K562 (cell line): ENCODE data around the gene MMRN2. TPM values are rescaled to one million over a fixed set of nuclear protein-coding genes. Genes with fewer than 3 reads are reported as not detected.

Experiments used
- ATAC-seq: fragments of 200-7000 bp; cut with Tn5 transposase; 3 replicates; pipeline ENCODE4 v1.9.1; 2020; ENCODE audit warnings: moderate library complexity
- BruUV-seq: library from RNA; stranded (reverse); fragments of 400-500 nt; replicated peaks from 2 replicates; lab custom pipeline; 2021; lab: Mats Ljungman, UMichigan
- CTCF ChIA-PET: fragments of 300-600 bp; formaldehyde crosslinking; extraction: SDS; loops from one replicate; lab custom pipeline; 2021; ENCODE audit warnings: low intra/inter-chr PET ratio; lab: Yijun Ruan, JAX
- POLR2A ChIA-PET: fragments of 300-600, 350-650 bp; sonication (Branson Sonifier 250); formaldehyde crosslinking; extraction: SDS; loops from one replicate; lab custom pipeline; 2021; ENCODE audit warnings: antibody characterized with exemption, inconsistent platforms; lab: Yijun Ruan, JAX
- DNase-seq, 4 experiments: peaks; one replicate each; pipeline versions ENCODE4 v3.0.0 to v3.0.0-alpha.2; 2011 to 2018; ENCODE audit warnings: low spot score in 3 of 4, mixed read lengths in 3 of 4; ENCODE audit errors: extremely low read depth in 1 of 4
- FAIRE-seq: peaks from 2 replicates; lab custom pipeline; 2011; peaks lifted over from hg19 to GRCh38; lab: Jason Lieb, UNC
- H2AFZ ChIP-seq: 2 replicates; pipeline ENCODE4 v1.6.0; 2011; ENCODE audit warnings: low read depth, low read length, control low read depth, inconsistent platforms
- H3K27ac ChIP-seq: fragments of 200-600 bp; 3 replicates; pipeline ENCODE4 v1.8.0; 2011; ENCODE audit warnings: low read depth, mild to moderate bottlenecking, control low read depth, inconsistent platforms, low read length, moderate library complexity, mixed read lengths; ENCODE audit errors: extremely low read depth
- H3K27me3 ChIP-seq, 2 experiments: fragments of 300-600 bp in 1 of 2; 2 replicates in 1 of 2; 3 replicates in 1 of 2; pipeline versions ENCODE4 v1.6.0 to v1.8.0; 2011; ENCODE audit warnings: inconsistent platforms in 2 of 2, low read length in 2 of 2, mild to moderate bottlenecking in 1 of 2, mixed read lengths in 1 of 2, moderate library complexity in 1 of 2; ENCODE audit not compliant: control insufficient read depth in 2 of 2, insufficient read depth in 2 of 2
- H3K36me3 ChIP-seq: fragments of 300-600 bp; 3 replicates; pipeline ENCODE4 v1.8.0; 2011; ENCODE audit warnings: mild to moderate bottlenecking, low read length, inconsistent platforms; ENCODE audit not compliant: control insufficient read depth, insufficient read depth
- H3K4me1 ChIP-seq, 2 experiments: fragments of 200-600 bp in 1 of 2; replicated peaks in 1 of 2; 2 replicates in 1 of 2; 3 replicates in 1 of 2; pipeline versions ENCODE4 v1.5.1 to v1.8.0; 2011; ENCODE audit warnings: inconsistent platforms in 2 of 2, low read length in 2 of 2, mild to moderate bottlenecking in 1 of 2, mixed read lengths in 1 of 2, moderate library complexity in 1 of 2; ENCODE audit not compliant: control insufficient read depth in 2 of 2, insufficient read depth in 2 of 2
- H3K4me2 ChIP-seq: 2 replicates; pipeline ENCODE4 v1.6.1; 2011; ENCODE audit warnings: low read length, control low read depth, inconsistent platforms, mixed read lengths; ENCODE audit not compliant: insufficient read depth
- H3K4me3 ChIP-seq: fragments of 200-600 bp; sonication (generic), shearing (Covaris generic); 2 replicates; pipeline ENCODE4 v1.5.1; 2016; ENCODE audit warnings: control low read depth, inconsistent platforms
- H3K79me2 ChIP-seq: fragments of 200-600 bp; 3 replicates; pipeline ENCODE4 v1.8.0; 2011; ENCODE audit warnings: low read length, inconsistent platforms; ENCODE audit not compliant: control insufficient read depth, insufficient read depth
- H3K9ac ChIP-seq, 2 experiments: 2 replicates each; pipeline versions ENCODE4 v1.6.0 to v1.6.1; 2011; ENCODE audit warnings: low read depth in 2 of 2, low read length in 2 of 2, control low read depth in 1 of 2, inconsistent platforms in 1 of 2, mild to moderate bottlenecking in 1 of 2, mixed read lengths in 1 of 2; ENCODE audit not compliant: insufficient read depth in 1 of 2
- H3K9me1 ChIP-seq: one replicate; pipeline ENCODE4 v1.6.0; 2011; ENCODE audit warnings: inconsistent platforms, mild to moderate bottlenecking, low read length, moderate library complexity; ENCODE audit not compliant: control insufficient read depth, insufficient read depth
- H3K9me3 ChIP-seq: replicated peaks from 2 replicates; pipeline ENCODE4 v1.5.1; 2011; ENCODE audit warnings: low read depth, low read length, inconsistent platforms; ENCODE audit not compliant: control insufficient read depth, insufficient read depth
- H4K20me1 ChIP-seq: replicated peaks from 2 replicates; pipeline ENCODE4 v1.6.1; 2011; ENCODE audit warnings: low read length, inconsistent platforms, mixed read lengths; ENCODE audit not compliant: control insufficient read depth, insufficient read depth
- NFRKB ChIP-seq: fragments of 450-650 bp; IDR thresholded peaks from 2 replicates; pipeline ENCODE4 v1.6.1; 2016; ENCODE audit warnings: low read depth
- WGBS: fragments of 100-300 bp; shearing (Covaris generic); methylation state at CpG from one replicate; pipeline ENCODE4 v1.1.6; 2016; ENCODE audit warnings: low coverage, mixed read lengths; ENCODE audit not compliant: insufficient coverage; ENCODE audit errors: missing lambda C conversion rate; 5-methylcytosine and 5-hydroxymethylcytosine counted together
- in situ Hi-C: fragments of 300-500 bp; cut with MboI; formaldehyde crosslinking; loops from 4 replicates; pipeline ENCODE4 v1.15.0; 2018; ENCODE audit warnings: inconsistent platforms, mixed read lengths
- intact Hi-C: fragments of 100-400 bp; cut with micrococcal nuclease; formaldehyde crosslinking; loops from 2 replicates; pipeline ENCODE4 v1.14.2; 2022
- polyA plus RNA-seq, 8 experiments: library from polyadenylated mRNA; depleted of rRNA in 4 of 8; stranded (reverse) in 5 of 8; unstranded in 3 of 8; fragments of >200 nt; fragmentation: Nextera tagmentation in 2 of 8; fragmentation: Illumina TruSeq in 1 of 8; extraction: Ambion mirVana in 2 of 8; extraction: Trizol in 1 of 8; gene quantifications; 2 replicates each; pipeline versions ENCODE4 v1.2.1 to v1.2.3, GENCODE V29; 2011 to 2014; ENCODE audit warnings: inconsistent platforms in 1 of 8, missing spikeins in 1 of 8
- total RNA-seq, 7 experiments: library from RNA; depleted of rRNA in 6 of 7; stranded (reverse); fragments of >200 nt in 6 of 7; fragmentation: Illumina TruSeq in 2 of 7; extraction: Trizol in 2 of 7; gene quantifications; 2 replicates each; pipeline versions ENCODE4 v1.2.1 to v1.2.3, GENCODE V29; 2011 to 2021; ENCODE audit warnings: low replicate concordance in 1 of 7
- TF ChIP-seq, protein P1 (sequence below): sonication (generic); formaldehyde crosslinking; IDR thresholded peaks from 2 replicates; pipeline ENCODE4 v1.8.0; 2023; ENCODE audit warnings: missing genetic modification reagents, mild to moderate bottlenecking, borderline replicate concordance

Gene MMRN2
- total and polyA plus RNA-seq, 9 of the 15 experiments (the other 6 are each of a cell fraction or from before 2014, with no cell fraction given), result 0.07 to 2.0 (median 1.2) TPM

DNA sequence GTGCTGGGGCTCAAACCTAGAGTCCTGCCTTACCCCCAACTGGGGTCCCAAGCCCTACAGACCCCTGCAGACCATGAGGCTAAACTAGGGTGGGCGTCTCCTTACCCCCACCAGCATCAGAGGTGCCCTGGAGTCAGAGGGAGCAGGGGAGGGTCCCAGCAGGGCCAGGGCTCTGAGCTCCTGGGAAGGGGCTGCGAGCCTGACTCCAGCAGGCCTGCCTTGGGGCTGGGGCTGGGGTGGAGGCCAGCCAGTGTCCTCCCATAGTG lies 2.3 kb upstream of the MMRN2 start:
- in situ Hi-C loops (no loop called here), intact Hi-C loops (loop anchor here (1.0 kb wide), 2 partner anchors 20 to 271 kb away; no protein-coding TSS in a partner anchor)
- ATAC-seq, result no peak
- Histone ChIP-seq H3K9ac (peak overlapping the region; percentile 79 to 90), H3K27ac (peak overlapping the region; percentile 91), H3K9me3 (no peaks in the 10 kb centered on the region), H3K4me3 (peak overlapping the region; percentile 49), H3K9me1 (no peaks in the 10 kb centered on the region), H3K27me3 (no peaks in the 10 kb centered on the region), H2AFZ (peak overlapping the region; percentile 83), H4K20me1 (no peaks in the 10 kb centered on the region), H3K4me1 (peaks cover 58 to 88% of the 10 kb centered on the region in 2 experiments), H3K36me3 (peaks cover 4% of the 10 kb centered on the region; the same call in 2 of the 3 replicates), H3K79me2 (peaks cover 17% of the 10 kb centered on the region; the same call in 2 of the 3 replicates), H3K4me2 (peak overlapping the region; percentile 83)
- ChIA-PET CTCF (interaction anchor here (0.7 to 4.5 kb wide), 2 partner anchors 20 to 266 kb away, joined by 4 to 28 read pairs; no protein-coding TSS in a partner anchor), POLR2A (interaction anchor here (0.6 kb wide), 1 partner anchor 221 kb away, joined by 3 read pairs; no protein-coding TSS in a partner anchor)
- WGBS, result 20% methylated on average over 2 of the region's 2 CpGs
- TF ChIP-seq NFRKB, result 0 out of 2 replicates have a peak, but pooled peaks have one; percentile 54
- TF ChIP-seq, protein P1, sequence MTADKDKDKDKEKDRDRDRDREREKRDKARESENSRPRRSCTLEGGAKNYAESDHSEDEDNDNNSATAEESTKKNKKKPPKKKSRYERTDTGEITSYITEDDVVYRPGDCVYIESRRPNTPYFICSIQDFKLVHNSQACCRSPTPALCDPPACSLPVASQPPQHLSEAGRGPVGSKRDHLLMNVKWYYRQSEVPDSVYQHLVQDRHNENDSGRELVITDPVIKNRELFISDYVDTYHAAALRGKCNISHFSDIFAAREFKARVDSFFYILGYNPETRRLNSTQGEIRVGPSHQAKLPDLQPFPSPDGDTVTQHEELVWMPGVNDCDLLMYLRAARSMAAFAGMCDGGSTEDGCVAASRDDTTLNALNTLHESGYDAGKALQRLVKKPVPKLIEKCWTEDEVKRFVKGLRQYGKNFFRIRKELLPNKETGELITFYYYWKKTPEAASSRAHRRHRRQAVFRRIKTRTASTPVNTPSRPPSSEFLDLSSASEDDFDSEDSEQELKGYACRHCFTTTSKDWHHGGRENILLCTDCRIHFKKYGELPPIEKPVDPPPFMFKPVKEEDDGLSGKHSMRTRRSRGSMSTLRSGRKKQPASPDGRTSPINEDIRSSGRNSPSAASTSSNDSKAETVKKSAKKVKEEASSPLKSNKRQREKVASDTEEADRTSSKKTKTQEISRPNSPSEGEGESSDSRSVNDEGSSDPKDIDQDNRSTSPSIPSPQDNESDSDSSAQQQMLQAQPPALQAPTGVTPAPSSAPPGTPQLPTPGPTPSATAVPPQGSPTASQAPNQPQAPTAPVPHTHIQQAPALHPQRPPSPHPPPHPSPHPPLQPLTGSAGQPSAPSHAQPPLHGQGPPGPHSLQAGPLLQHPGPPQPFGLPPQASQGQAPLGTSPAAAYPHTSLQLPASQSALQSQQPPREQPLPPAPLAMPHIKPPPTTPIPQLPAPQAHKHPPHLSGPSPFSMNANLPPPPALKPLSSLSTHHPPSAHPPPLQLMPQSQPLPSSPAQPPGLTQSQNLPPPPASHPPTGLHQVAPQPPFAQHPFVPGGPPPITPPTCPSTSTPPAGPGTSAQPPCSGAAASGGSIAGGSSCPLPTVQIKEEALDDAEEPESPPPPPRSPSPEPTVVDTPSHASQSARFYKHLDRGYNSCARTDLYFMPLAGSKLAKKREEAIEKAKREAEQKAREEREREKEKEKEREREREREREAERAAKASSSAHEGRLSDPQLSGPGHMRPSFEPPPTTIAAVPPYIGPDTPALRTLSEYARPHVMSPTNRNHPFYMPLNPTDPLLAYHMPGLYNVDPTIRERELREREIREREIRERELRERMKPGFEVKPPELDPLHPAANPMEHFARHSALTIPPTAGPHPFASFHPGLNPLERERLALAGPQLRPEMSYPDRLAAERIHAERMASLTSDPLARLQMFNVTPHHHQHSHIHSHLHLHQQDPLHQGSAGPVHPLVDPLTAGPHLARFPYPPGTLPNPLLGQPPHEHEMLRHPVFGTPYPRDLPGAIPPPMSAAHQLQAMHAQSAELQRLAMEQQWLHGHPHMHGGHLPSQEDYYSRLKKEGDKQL (CRISPR knock-in tag), result no peak
- no peak for DNase-seq
- TSS peak; percentile 54 for BruUV-seq
- no peak for FAIRE-seq
